ENCODE results near the gene TTI1. TPM values are rescaled to one million over a fixed set of nuclear protein-coding genes. Genes with fewer than 3 reads are reported as not detected.

TTI1 gene
- total RNA-seq, 1 experiment from 2014 or later: 37.4 TPM

GRCh38 chr20:37954626-37955025 lies 78.6 kb downstream of the TTI1 start:
- no peak overlapping the region for H2BK20ac ChIP-seq (ENCODE audit: low read depth, low read length, poor library complexity, severe bottlenecking)
- no peak overlapping the region; a peak in 1 of 7 replicates for H3K27ac Mint-ChIP-seq
- no peak overlapping the region for H4K5ac ChIP-seq (ENCODE audit: insufficient read length, low read depth, low read length)
- H3K36me3 Mint-ChIP-seq (ENCODE audit: insufficient read depth in 1 of 3, low read depth in 3 of 3): no peaks in the 10 kb centered on the region
- H4K20me1 ChIP-seq (ENCODE audit: control insufficient read depth, insufficient read depth, insufficient read length): no peaks in the 10 kb centered on the region
- no peak overlapping the region for H3K27ac ChIP-seq (ENCODE audit: insufficient read length, low read depth, low read length)
- H3K4me1 ChIP-seq (ENCODE audit: insufficient read depth, low read length): no peaks in the 10 kb centered on the region
- no peaks in the 10 kb centered on the region for H3K23me2 ChIP-seq (ENCODE audit: insufficient read length, low read depth, low read length, poor library complexity, severe bottlenecking)
- no peak for TF ChIP-seq CTCF (conservative IDR thresholded peaks at IDR 0.05)
- no peak overlapping the region for H2AFZ ChIP-seq (ENCODE audit: low read length)
- no peaks in the 10 kb centered on the region for H3K9me3 ChIP-seq (ENCODE audit: control insufficient read depth, low read depth, low read length)
- H3K79me1 ChIP-seq (ENCODE audit: insufficient read depth, low read depth, low read length, poor library complexity, severe bottlenecking): no peaks in the 10 kb centered on the region
- peaks cover 7% of the 10 kb centered on the region; the same call in 1 of the 2 replicates for H3K27me3 Mint-ChIP-seq (ENCODE audit: low read depth)
- WGBS (ENCODE audit: extremely low coverage, insufficient read length, low lambda C conversion rate): no CpG with 5 or more reads among the region's 14 CpGs
- H3K56ac ChIP-seq (ENCODE audit: insufficient read length, low read depth, low read length): no peak overlapping the region
- no peak overlapping the region for H2BK5ac ChIP-seq (ENCODE audit: insufficient read length, low read length)
- H2BK120ac ChIP-seq (ENCODE audit: low read depth, low read length, poor library complexity, severe bottlenecking): no peak overlapping the region
- H3K27me3 ChIP-seq (ENCODE audit: insufficient read depth, low read length): no peaks in the 10 kb centered on the region
- H3K18ac ChIP-seq (ENCODE audit: insufficient read length, low read depth, low read length): no peak overlapping the region
- no peak overlapping the region for H2AK5ac ChIP-seq (ENCODE audit: insufficient read length, low read length)
- no peak overlapping the region for H2BK12ac ChIP-seq (ENCODE audit: insufficient read length, low read depth, low read length)
- peak; percentile 22 for DNase-seq
- no peak overlapping the region for H3T11ph ChIP-seq (ENCODE audit: low read length)
- H2BK15ac ChIP-seq (ENCODE audit: low read depth, low read length): no peak overlapping the region
- H4K8ac ChIP-seq (replicated peaks; ENCODE audit: insufficient read length, low read depth, low read length): no peak overlapping the region
- no peak overlapping the region for H3K4ac ChIP-seq (ENCODE audit: low read depth, low read length)
- H3K4me2 ChIP-seq (ENCODE audit: insufficient read depth, insufficient read length, low read length): no peak overlapping the region
- no peak overlapping the region for H3K9ac ChIP-seq (ENCODE audit: extremely low read depth, insufficient read length, low read length)
- no peak overlapping the region for H3K14ac ChIP-seq (ENCODE audit: insufficient read depth, low read length)
- H3K23ac ChIP-seq (ENCODE audit: insufficient read length, low read depth, low read length): no peak overlapping the region
- H3K4me3 Mint-ChIP-seq: no peak overlapping the region
- H3K9me3 Mint-ChIP-seq: no peaks in the 10 kb centered on the region
- H4K91ac ChIP-seq (ENCODE audit: insufficient read length, low read depth, low read length): no peak overlapping the region
- peaks cover 2 to 9% of the 10 kb centered on the region in 2 experiments; a peak in 2 of 4 replicates for H3K4me1 Mint-ChIP-seq
- H3K79me2 ChIP-seq (ENCODE audit: insufficient read depth, low read length): no peaks in the 10 kb centered on the region

All from H9 (cell line).